NT2/D1 (cell line): Measurements from ENCODE around the gene NR1I3.

ENCODE experiments used
- DNase-seq: peaks from one replicate; pipeline ENCODE4 v3.0.0-alpha.2; 2011; ENCODE audit warnings: low read depth, low spot score
- H3K27me3 ChIP-seq: 2 replicates; pipeline ENCODE4 v1.6.0; 2011; ENCODE audit warnings: mild to moderate bottlenecking; ENCODE audit not compliant: insufficient read length, insufficient read depth
- H3K36me3 ChIP-seq: 2 replicates; pipeline ENCODE4 v1.6.1; 2011; ENCODE audit warnings: mild to moderate bottlenecking, low read length, mixed read lengths; ENCODE audit not compliant: insufficient read depth, insufficient read length
- H3K4me1 ChIP-seq: 2 replicates; pipeline ENCODE4 v1.5.1; 2011; ENCODE audit not compliant: insufficient read depth, insufficient read length
- H3K4me3 ChIP-seq: 2 replicates; pipeline ENCODE4 v1.5.1; 2011; ENCODE audit warnings: low read depth; ENCODE audit not compliant: insufficient read length
- H3K9ac ChIP-seq: 2 replicates; pipeline ENCODE4 v1.6.0; 2011; ENCODE audit warnings: low read depth; ENCODE audit not compliant: insufficient read length
- H3K9me3 ChIP-seq: 2 replicates; pipeline ENCODE4 v1.5.1; 2011; ENCODE audit warnings: mild to moderate bottlenecking, low read length; ENCODE audit not compliant: insufficient read depth
- SUZ12 ChIP-seq: IDR thresholded peaks from 2 replicates; pipeline ENCODE4 v1.6.1; 2011; ENCODE audit not compliant: insufficient read length, insufficient read depth; ENCODE audit errors: extremely low read depth
- YY1 ChIP-seq: IDR thresholded peaks from 2 replicates; pipeline ENCODE4 v1.6.1; 2011; ENCODE audit not compliant: insufficient read length, insufficient read depth
- ZNF274 ChIP-seq: IDR thresholded peaks from 2 replicates; pipeline ENCODE4 v1.6.1; 2011; ENCODE audit warnings: mild to moderate bottlenecking, low read depth, low read length

The NR1I3 gene

GRCh38 chr1:161267321-161267720 is 29.3 kb upstream of the NR1I3 start:
- no peaks in the 10 kb centered on the region for H3K27me3 ChIP-seq
- H3K4me1 ChIP-seq = peaks cover 2% of the 10 kb centered on the region
- TF ChIP-seq ZNF274 = no peak
- no peak for TF ChIP-seq YY1
- no peak for TF ChIP-seq SUZ12
- no peak overlapping the region for H3K4me3 ChIP-seq
- no peaks in the 10 kb centered on the region for H3K9me3 ChIP-seq
- no peak for DNase-seq
- no peak overlapping the region for H3K9ac ChIP-seq
- no peaks in the 10 kb centered on the region for H3K36me3 ChIP-seq

DNA sequence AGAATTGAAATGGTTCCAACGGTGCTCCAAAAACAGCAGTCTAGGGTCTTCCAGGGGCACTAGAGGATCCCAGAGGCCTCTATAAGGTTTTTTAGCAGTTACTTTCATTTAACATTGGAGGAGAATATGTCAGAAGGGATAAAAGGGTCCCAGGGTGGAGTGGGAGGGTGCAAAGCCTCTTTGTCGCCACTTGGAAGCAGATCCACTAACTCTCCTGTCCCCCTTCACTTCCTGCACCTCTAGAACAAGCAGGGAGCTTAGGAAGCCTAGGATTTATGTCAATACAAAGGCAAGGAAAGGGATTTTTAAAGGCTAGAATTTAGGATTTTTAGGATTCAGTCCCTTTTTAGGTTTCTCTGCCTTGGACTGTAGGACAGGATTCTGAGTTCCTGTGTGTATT is 28.8 kb upstream of the NR1I3 start:
- Histone ChIP-seq H3K36me3 (no peaks in the 10 kb centered on the region), H3K9me3 (no peaks in the 10 kb centered on the region), H3K4me3 (no peak overlapping the region), H3K4me1 (peaks cover 2% of the 10 kb centered on the region), H3K9ac (no peak overlapping the region), H3K27me3 (no peaks in the 10 kb centered on the region)
- TF ChIP-seq ZNF274 (no peak), SUZ12 (no peak), YY1 (no peak)
- DNase-seq = no peak

GRCh38 chr1:161266202-161266601 is 28.2 kb upstream of the NR1I3 start:
- TF ChIP-seq SUZ12 (no peak), YY1 (no peak), ZNF274 (no peak)
- Histone ChIP-seq H3K9me3 (no peaks in the 10 kb centered on the region), H3K36me3 (no peaks in the 10 kb centered on the region), H3K9ac (no peak overlapping the region), H3K4me1 (peaks cover 2% of the 10 kb centered on the region), H3K27me3 (no peaks in the 10 kb centered on the region), H3K4me3 (no peak overlapping the region)
- no peak for DNase-seq

DNA sequence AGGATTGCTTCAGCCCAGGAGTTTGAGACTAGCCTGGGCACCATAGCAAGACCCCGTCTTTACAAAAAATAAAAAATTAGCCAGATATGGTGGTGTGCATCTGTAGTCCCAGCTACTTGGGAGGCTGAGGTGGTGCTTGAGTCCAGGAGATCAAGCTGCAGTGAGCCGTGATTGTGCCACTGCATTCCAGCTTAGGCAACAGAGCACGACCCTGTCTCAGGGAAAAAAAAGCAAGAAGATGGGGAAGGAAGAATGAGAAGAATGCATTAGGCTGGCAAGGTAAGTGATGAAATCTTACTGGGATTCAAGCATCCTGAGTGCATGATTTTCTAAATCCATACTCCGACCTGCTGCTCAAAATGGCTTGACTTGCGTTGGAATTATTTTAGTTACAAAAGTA is 27.3 kb upstream of the NR1I3 start:
- Histone ChIP-seq H3K36me3 (no peaks in the 10 kb centered on the region), H3K9ac (no peak overlapping the region), H3K4me3 (no peak overlapping the region), H3K4me1 (peaks cover 2% of the 10 kb centered on the region), H3K9me3 (no peaks in the 10 kb centered on the region), H3K27me3 (peaks cover 4% of the 10 kb centered on the region)
- TF ChIP-seq ZNF274 = no peak
- TF ChIP-seq SUZ12 = no peak
- TF ChIP-seq YY1 = no peak
- DNase-seq = no peak

DNA sequence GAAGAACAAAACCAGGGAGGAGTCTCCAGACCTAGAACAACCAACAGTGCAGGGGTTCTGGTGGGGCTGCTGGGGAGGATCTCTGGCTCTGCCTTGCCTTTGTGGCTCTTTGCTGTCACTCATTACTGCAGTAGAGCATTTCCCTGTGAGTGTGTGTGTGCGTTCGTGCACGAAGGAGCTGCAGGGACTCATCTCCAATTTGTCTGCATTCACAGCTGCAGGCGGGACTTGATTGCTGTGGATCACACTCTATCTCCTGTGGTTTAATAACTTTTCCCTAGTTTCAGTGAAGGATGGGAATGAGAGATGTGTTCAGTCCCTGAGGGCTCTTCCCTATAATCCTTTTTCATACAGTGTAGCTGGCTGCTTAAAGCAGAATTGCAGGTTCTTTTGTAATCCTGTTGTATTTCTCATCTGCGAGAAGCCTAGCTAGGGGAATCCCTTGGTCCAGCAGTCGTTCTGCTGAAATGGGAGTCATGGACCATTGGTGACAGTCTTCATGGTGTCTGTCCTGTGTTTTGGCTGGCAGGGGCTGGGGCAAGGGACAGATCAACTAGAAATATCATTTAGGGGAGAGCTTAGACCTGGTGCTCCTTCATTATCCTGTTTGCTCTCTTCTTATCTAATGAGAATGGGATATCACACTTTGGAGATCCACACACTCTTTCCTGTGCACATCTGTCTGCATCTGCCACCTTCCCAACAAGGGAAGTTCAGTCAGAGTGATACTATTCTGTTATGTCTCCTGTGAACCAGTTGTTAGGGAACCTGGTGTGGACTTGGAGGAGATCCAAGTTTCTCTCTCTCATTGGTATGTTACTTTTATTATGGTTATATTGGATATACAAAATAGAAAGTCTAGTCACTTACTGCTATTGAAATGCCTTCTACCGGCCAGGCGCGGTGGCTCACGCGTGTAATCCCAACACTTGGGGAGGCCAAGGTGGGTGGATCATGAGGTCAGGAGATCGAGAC is 23.5 kb upstream of the NR1I3 start:
- Histone ChIP-seq H3K9ac (no peak overlapping the region), H3K4me3 (no peak overlapping the region), H3K36me3 (no peaks in the 10 kb centered on the region), H3K4me1 (no peaks in the 10 kb centered on the region), H3K9me3 (peaks cover 16% of the 10 kb centered on the region), H3K27me3 (peaks cover 32% of the 10 kb centered on the region)
- TF ChIP-seq ZNF274 (no peak), SUZ12 (no peak), YY1 (no peak)
- no peak for DNase-seq

DNA sequence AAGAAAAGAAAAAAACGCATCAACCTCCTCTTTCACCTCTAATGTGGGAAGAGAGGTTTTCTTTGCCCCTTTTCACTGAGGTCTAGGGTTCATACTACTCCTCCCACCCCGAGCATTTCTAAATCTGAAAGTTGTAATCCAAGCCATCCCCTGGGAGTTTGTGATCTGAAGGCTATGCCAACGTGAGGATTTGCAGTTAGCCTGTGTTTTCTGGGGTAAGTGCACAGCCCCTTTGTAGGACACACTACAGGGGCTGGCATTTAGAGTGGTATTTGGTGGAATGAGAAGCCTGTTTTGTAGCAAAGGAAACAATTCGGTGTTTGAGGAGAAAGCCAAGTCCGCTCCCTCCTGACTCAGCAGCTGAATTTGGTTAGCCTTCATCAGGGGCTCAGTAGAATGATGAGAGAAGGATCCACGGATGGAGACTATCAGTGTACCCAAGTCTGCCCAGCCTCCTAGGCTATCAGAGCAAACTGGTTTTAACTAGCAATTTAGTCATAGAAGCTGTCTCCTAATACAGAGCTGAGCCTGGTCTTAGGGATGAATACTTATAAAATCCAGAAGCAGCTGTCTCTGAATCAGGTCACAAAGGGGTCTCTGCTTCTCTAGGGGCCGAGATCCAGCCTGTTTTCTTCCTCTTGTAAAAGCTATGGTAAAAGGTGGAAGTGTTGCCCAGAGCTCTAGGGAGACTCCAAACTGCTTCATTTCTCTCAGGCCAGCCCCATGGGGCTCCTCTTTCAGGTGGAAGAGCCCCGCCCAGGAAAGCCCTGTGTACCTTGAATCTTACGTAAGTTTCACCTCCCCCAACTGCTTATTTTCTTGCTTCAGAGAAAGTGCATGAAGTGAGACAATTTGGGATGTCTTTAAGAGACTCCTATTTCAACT is 22.6 kb upstream of the NR1I3 start:
- H3K36me3 ChIP-seq = no peaks in the 10 kb centered on the region
- H3K9ac ChIP-seq = no peak overlapping the region
- peaks cover 32% of the 10 kb centered on the region for H3K27me3 ChIP-seq
- peaks cover 24% of the 10 kb centered on the region for H3K9me3 ChIP-seq
- no peak for DNase-seq
- no peak overlapping the region for H3K4me3 ChIP-seq
- no peaks in the 10 kb centered on the region for H3K4me1 ChIP-seq
- TF ChIP-seq SUZ12 = no peak
- TF ChIP-seq ZNF274 = no peak
- no peak for TF ChIP-seq YY1

GRCh38 chr1:161259765-161260164 is 21.8 kb upstream of the NR1I3 start:
- DNase-seq = no peak
- Histone ChIP-seq H3K36me3 (no peaks in the 10 kb centered on the region), H3K9me3 (peaks cover 24% of the 10 kb centered on the region), H3K4me1 (no peaks in the 10 kb centered on the region), H3K9ac (no peak overlapping the region), H3K4me3 (no peak overlapping the region), H3K27me3 (peaks cover 32% of the 10 kb centered on the region)
- TF ChIP-seq SUZ12 = no peak
- no peak for TF ChIP-seq ZNF274
- no peak for TF ChIP-seq YY1
